H7 (cell line): Measurements from ENCODE around the gene LYZL2. TPM values are rescaled to one million over a fixed set of nuclear protein-coding genes. Genes with fewer than 3 reads are reported as not detected.
A peak's percentile ranks its signal among the peaks of the same experiment; 100 is the strongest.
"Not testable (repeated sequence)": the region's sequence is repeated elsewhere in the genome, so short reads cannot be mapped to it uniquely, and the experiment has no call there.

Experiments used
- DNase-seq: peaks from one replicate; pipeline ENCODE4 v3.0.0; 2012
- H3K27me3 ChIP-seq: 2 replicates; pipeline ENCODE4 v1.6.0; 2011; ENCODE audit warnings: mild to moderate bottlenecking, low read length; ENCODE audit not compliant: control insufficient read depth, insufficient read depth
- H3K36me3 ChIP-seq: replicated peaks from 2 replicates; pipeline ENCODE4 v1.5.1; 2011; ENCODE audit warnings: low read length; ENCODE audit not compliant: control insufficient read depth, insufficient read depth
- H3K4me3 ChIP-seq: 2 replicates; pipeline ENCODE4 v1.5.1; 2011; ENCODE audit warnings: low read depth, mild to moderate bottlenecking, control low read depth, low read length, moderate library complexity; ENCODE audit not compliant: insufficient read depth
- total RNA-seq: library from RNA; depleted of rRNA; stranded (reverse); fragments of >200 nt; shearing (Covaris generic); gene quantifications from 2 replicates; pipeline ENCODE4 v1.2.3, GENCODE V29; 2014; rRNA removed

The LYZL2 gene
- total RNA-seq, result not detected in 2 replicates

GRCh38 chr10:30629653-30630052 is at the start of gene LYZL2:
LYZL2 (minus strand) TSS chr10:30629753; CDS start chr10:30626915, 2,838 bp downstream.
- no peak for DNase-seq
- Histone ChIP-seq H3K36me3 (no peaks in the 10 kb centered on the region), H3K4me3 (no peak within 1 kb of the TSS), H3K27me3 (no peaks in the 10 kb centered on the region)

GRCh38 chr10:30677616-30678015 is 48.1 kb upstream of the LYZL2 start:
- not testable (repeated sequence) for H3K27me3 ChIP-seq, H3K36me3 ChIP-seq, H3K4me3 ChIP-seq
- peak; percentile 42 for DNase-seq

GRCh38 chr10:30677146-30677545 is 47.6 kb upstream of the LYZL2 start:
- H3K36me3 ChIP-seq, H3K4me3 ChIP-seq, H3K27me3 ChIP-seq: not testable (repeated sequence)
- peak; percentile 23 for DNase-seq

- H3K27me3 ChIP-seq, result no peaks in the 10 kb centered on the region
- no peak overlapping the region for H3K4me3 ChIP-seq
- no peaks in the 10 kb centered on the region for H3K36me3 ChIP-seq
- DNase-seq, result no peak
Observed at GRCh38 chr10:30675791-30676718, 46.5 kb upstream of the LYZL2 start.

- no peak for DNase-seq
- Histone ChIP-seq H3K4me3 (no peak overlapping the region), H3K36me3 (no peaks in the 10 kb centered on the region), H3K27me3 (no peaks in the 10 kb centered on the region)
Observed at GRCh38 chr10:30674796-30675195, 45.2 kb upstream of the LYZL2 start.

GRCh38 chr10:30673262-30673661 is 43.7 kb upstream of the LYZL2 start:
- not testable (repeated sequence) for DNase-seq, H3K4me3 ChIP-seq, H3K36me3 ChIP-seq, H3K27me3 ChIP-seq

- not testable (repeated sequence) for DNase-seq, H3K36me3 ChIP-seq, H3K27me3 ChIP-seq, H3K4me3 ChIP-seq
Observed at GRCh38 chr10:30672338-30672737, 42.8 kb upstream of the LYZL2 start.

GRCh38 chr10:30671026-30671616 is 41.6 kb upstream of the LYZL2 start:
- DNase-seq, result peak; percentile 68
- H3K36me3 ChIP-seq, result no peaks in the 10 kb centered on the region
- no peaks in the 10 kb centered on the region for H3K27me3 ChIP-seq
- no peak overlapping the region for H3K4me3 ChIP-seq

- not testable (repeated sequence) for DNase-seq, H3K4me3 ChIP-seq, H3K27me3 ChIP-seq, H3K36me3 ChIP-seq
Observed at GRCh38 chr10:30667982-30668381, 38.4 kb upstream of the LYZL2 start.

- not testable (repeated sequence) for H3K27me3 ChIP-seq, H3K4me3 ChIP-seq, H3K36me3 ChIP-seq, DNase-seq
Observed at GRCh38 chr10:30663403-30663802, 33.9 kb upstream of the LYZL2 start.

GRCh38 chr10:30662814-30663213 is 33.3 kb upstream of the LYZL2 start:
- Histone ChIP-seq H3K27me3 (no peaks in the 10 kb centered on the region; the same call in 1 of the 2 replicates), H3K36me3 (no peaks in the 10 kb centered on the region), H3K4me3 (no peak overlapping the region)
- DNase-seq, result no peak

- not testable (repeated sequence) for H3K36me3 ChIP-seq, DNase-seq, H3K4me3 ChIP-seq, H3K27me3 ChIP-seq
Observed at GRCh38 chr10:30660314-30660713, 30.8 kb upstream of the LYZL2 start.

GRCh38 chr10:30656233-30656632 is 26.7 kb upstream of the LYZL2 start:
- no peaks in the 10 kb centered on the region; the same call in 1 of the 2 replicates for H3K27me3 ChIP-seq
- H3K36me3 ChIP-seq, result no peaks in the 10 kb centered on the region
- no peak for DNase-seq
- no peak overlapping the region for H3K4me3 ChIP-seq

GRCh38 chr10:30655001-30655400 is 25.4 kb upstream of the LYZL2 start:
- DNase-seq, H3K27me3 ChIP-seq, H3K4me3 ChIP-seq, H3K36me3 ChIP-seq: not testable (repeated sequence)
